Subcutaneous adipose tissue (tissue), 4 donors: Measurements from ENCODE around the gene MMP24OS. TPM values are rescaled to one million over a fixed set of nuclear protein-coding genes. Genes with fewer than 3 reads are reported as not detected.

Experiments used
- total RNA-seq, 4 donors: library from RNA; depleted of rRNA; stranded (reverse); fragments of >200 nt; gene quantifications; one replicate each; pipeline ENCODE4 v1.1.0, GENCODE V29; 2016
- TF ChIP-seq, protein P1 (sequence below): fragments of 450-650 bp; IDR thresholded peaks from one replicate; pipeline ENCODE4 v1.5.1; 2016; ENCODE audit warnings: low read depth, mild to moderate bottlenecking, control low read depth, antibody characterized with exemption, moderate library complexity

Gene MMP24OS
- total RNA-seq, 4 donors from 2014 or later, result 27.5 to 56.5 (median 31.6) TPM

DNA sequence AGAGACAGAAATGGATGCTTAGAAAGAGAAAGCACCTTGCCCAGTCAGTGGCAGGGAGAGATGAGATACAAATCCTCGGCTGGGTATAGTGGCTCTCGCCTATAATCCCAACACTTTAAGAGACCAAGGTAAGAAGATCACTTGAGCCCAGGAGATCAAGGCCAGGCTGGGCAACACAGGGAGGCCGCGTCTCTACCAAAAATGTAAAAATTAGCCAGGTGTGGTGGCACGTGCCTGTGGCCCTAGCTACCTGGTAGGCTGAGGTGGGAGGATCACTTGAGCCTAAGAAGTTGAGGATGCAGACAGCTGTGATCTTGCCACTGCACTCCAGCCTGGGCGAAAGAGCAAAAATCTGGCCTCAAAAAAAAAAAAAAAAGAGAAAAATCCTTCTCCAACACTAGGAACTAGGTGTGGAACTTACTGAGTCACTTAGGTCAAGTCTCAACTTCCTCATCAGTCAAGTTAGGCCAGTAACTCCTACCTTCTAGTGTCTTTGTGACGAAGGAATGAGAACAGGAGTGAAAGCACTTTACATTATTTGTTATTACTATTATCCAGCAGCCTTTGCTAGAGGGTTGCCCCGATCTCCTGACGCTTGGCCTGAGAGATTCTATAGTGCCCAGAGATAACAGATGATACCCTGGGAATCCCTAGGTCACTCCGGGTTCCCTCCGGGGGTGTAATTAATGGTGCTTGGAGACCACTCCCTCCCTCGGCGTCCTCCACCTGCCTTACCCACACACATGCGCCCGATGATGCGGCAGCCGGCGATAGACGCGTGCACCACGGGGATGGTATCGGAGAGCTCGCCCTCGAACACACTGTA lies 5.7 kb upstream of the MMP24OS start:
- TF ChIP-seq, protein P1, sequence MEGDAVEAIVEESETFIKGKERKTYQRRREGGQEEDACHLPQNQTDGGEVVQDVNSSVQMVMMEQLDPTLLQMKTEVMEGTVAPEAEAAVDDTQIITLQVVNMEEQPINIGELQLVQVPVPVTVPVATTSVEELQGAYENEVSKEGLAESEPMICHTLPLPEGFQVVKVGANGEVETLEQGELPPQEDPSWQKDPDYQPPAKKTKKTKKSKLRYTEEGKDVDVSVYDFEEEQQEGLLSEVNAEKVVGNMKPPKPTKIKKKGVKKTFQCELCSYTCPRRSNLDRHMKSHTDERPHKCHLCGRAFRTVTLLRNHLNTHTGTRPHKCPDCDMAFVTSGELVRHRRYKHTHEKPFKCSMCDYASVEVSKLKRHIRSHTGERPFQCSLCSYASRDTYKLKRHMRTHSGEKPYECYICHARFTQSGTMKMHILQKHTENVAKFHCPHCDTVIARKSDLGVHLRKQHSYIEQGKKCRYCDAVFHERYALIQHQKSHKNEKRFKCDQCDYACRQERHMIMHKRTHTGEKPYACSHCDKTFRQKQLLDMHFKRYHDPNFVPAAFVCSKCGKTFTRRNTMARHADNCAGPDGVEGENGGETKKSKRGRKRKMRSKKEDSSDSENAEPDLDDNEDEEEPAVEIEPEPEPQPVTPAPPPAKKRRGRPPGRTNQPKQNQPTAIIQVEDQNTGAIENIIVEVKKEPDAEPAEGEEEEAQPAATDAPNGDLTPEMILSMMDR, result no peak

DNA sequence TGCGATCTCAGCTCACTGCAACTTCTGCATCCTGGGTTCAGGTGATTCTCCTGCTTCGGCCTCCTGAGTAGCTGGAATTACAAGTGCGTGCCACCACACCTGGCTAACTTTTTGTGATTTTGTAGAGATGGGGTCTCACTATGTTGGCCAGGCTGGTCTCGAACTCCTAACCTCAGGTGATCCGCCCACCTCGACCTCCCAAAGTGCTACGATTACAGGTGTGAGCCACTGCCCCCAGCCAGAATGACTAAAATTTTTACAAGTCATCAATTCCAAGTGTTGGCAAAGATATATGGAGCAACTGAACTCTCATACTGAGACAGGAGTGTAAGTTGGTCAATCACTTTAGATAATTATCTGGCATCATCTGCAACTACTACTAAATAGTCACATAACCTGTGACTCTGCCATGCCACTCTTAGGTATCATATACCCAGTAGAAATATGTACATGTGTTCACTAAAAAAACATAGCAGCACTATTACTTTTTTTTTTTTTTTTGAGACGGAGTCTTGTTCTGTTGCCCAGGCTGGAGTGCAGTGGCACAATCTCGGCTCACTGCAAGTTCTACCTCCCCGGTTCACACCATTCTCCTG lies 3.7 kb upstream of the MMP24OS start:
- TF ChIP-seq, protein P1, result no peak

DNA sequence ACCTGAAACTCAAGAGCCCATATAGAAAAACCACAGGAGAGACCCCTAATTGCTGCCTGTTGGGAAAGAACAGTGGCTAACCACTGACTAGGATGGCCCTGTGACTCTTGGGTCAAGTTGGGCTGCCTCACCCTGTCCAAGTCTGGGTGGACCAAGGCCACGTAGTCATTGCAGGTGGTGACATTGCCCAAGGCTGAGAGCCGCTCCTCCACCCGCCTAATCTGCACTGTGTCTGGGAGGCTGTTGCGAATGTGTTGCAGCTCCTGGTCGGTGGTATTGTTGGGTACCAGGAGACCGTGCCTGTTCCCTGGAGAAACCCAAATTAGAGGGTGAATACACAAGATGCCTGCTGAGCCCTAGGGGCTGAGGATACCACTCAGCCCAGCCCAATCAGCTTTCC lies 2.6 kb upstream of the MMP24OS start:
- TF ChIP-seq, protein P1, result no peak

DNA sequence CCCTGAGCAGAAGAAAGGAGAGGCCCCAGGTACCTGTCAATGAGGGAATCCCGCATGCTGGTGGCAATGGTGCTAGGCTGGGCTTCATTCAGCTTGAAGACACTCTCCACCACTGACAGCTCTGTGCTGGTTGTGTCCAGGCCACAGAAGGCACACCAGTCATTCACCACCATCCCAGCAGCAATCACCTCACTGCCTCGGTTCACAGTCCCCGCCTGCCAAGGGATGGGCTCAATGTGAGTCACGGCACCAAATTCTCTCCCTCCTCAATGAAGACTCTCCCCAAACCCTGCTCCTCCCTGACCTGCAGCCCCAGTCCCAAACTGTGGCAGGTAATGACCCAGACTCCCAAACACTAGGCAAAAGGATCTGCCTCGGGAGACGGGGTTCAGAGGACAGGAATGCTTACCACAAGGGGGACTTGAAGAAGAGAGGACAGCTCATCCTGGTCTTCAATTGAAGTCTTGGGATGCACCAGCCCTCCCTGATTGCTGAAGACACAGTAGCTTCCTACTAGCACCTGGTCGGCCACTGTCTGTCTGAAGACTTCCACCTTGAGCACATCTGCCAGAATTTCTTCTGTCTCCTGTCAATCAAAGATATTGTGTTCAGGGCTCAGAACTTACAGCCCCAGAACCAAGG lies 1.7 kb upstream of the MMP24OS start:
- TF ChIP-seq, protein P1, result no peak

DNA sequence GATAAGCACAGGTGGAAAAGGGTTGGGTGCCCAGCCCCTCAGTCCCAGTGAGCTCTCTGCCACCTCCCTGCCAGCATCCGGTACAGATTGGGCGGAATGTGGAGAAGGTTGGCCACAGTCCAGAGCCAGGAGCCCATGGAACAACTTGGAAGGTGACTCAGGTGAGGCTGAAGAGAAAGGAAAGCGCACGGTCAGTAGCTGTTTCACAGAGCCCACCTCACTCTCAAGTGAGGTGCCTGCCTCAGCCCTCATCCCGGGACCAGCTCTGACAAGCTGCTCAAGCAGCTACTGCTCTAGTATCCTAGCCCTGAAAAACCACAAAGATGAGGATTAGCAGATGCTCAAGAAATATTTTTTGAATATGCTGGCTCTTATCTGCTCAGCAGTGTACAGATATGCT lies 1.1 kb upstream of the MMP24OS start:
- TF ChIP-seq, protein P1, result no peak

DNA sequence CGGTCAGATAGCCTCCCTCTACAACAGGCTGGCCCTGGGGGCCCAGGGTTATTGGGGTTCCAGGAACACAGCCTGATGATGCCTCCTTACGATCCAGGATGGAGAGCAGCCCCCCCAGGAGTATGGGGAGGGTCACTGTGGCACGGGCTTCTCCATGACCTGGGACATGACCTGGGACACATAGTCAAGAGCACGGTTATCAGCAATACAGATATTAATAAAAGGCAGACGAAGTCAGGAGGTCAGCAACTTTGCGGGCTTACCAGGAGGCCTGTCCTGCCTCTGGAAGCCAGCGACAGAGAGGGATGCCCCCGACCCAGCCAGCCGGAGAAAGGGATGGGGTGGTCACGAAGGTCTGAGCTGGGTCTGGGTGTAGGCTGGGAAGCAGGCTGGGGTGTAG lies 795 bp downstream of the MMP24OS start:
- TF ChIP-seq, protein P1, result no peak

DNA sequence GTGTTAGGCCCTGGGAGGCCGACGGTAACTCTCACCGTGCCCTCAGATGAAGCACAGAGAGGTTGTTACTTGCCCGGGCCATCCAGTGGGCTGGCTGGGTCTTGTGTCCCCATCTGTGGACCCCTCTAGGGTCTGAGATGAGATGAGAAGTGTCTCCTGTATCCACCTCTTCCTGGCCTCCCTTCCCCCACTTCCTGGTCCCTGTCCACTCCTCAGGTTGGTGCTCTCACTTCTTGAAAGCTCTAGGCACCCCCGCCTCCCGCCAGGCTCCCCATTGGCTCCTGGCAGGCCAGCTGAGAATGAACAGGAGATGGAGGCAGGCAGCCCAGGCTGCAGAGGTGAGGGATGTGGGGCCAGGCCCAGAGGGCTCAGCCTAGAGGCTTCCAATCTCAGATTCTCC lies 1.5 kb downstream of the MMP24OS start:
- TF ChIP-seq, protein P1, result no peak
